ENCODE measurements around the gene TMOD1. TPM values are rescaled to one million over a fixed set of nuclear protein-coding genes. Genes with fewer than 3 reads are reported as not detected.

Gene TMOD1
- total RNA-seq, 3 donors from 2014 or later (not counting 1 experiment from before 2014, with no cell fraction given), result 1.9 to 3.2 (median 2.0) TPM

DNA sequence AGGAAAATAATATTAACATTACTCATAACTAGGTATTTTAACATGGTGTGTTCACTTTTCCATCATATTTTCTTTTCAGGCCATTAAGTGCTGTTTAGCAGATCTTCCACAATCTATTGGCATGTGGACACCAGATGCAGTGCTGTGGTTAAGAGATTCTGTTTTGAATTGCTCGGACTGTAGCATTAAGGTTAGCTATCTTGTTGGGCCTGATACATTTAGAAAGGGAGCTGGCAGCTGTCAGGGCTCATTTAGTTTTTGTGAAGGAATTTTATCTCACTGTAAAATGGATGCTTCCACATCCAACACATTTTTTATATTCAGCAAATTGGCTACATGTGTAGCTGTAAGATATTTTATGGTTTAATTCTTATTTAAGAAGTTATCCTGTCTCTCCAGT is 20.7 kb upstream of the TMOD1 start:
- whole genome bisulfite sequencing (ENCODE audit: insufficient coverage), result 100% methylated on average over 1 of the region's 1 CpG
- peaks cover 53% of the 10 kb centered on the region for H3K36me3 ChIP-seq (ENCODE audit: control insufficient read depth, insufficient read depth, low read length)
- intact Hi-C loops (cut with micrococcal nuclease), result no loop called here

DNA sequence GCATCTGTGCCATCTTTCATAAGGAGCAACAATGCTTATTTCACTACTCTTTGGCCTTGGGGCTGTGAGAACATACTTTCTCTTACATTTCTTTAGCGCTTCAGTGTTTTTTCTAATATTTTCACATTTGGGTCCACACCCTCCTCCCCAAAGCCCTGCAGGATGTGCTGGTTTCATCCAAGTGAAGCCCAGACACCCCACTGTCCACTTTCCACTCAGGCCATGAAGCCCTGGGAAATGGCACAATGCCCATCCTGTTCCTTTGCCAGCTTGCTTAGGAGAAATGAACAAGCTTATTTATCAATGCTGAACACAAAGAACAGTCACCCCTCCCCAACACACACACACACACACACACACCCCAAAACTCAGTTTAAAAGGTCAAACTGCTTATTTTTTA is 17.3 kb upstream of the TMOD1 start:
- Mint-ChIP-seq H3K4me1 (no peaks in the 10 kb centered on the region), H3K4me3 (no peak overlapping the region), H3K9me3 (no peaks in the 10 kb centered on the region), H3K27ac (no peak overlapping the region), H3K27me3 (ENCODE audit: low read depth in 2 of 2) (no peaks in the 10 kb centered on the region), H3K36me3 (peaks cover 56% of the 10 kb centered on the region)
- WGBS (ENCODE audit: insufficient coverage), result 100% methylated on average over 1 of the region's 1 CpG
- H3K4me1 ChIP-seq (ENCODE audit: control insufficient read depth, insufficient read depth, low read length), result no peaks in the 10 kb centered on the region
- H3K27me3 ChIP-seq (ENCODE audit: control insufficient read depth, insufficient read depth, low read length), result no peaks in the 10 kb centered on the region
- DNase-seq (no peak), ATAC-seq (no peak)
- no peak overlapping the region for H3K4me3 ChIP-seq (ENCODE audit: low read length)
- peaks cover 3% of the 10 kb centered on the region for H3K9me3 ChIP-seq (ENCODE audit: control insufficient read depth, insufficient read depth, low read length)
- TF ChIP-seq, protein P1, sequence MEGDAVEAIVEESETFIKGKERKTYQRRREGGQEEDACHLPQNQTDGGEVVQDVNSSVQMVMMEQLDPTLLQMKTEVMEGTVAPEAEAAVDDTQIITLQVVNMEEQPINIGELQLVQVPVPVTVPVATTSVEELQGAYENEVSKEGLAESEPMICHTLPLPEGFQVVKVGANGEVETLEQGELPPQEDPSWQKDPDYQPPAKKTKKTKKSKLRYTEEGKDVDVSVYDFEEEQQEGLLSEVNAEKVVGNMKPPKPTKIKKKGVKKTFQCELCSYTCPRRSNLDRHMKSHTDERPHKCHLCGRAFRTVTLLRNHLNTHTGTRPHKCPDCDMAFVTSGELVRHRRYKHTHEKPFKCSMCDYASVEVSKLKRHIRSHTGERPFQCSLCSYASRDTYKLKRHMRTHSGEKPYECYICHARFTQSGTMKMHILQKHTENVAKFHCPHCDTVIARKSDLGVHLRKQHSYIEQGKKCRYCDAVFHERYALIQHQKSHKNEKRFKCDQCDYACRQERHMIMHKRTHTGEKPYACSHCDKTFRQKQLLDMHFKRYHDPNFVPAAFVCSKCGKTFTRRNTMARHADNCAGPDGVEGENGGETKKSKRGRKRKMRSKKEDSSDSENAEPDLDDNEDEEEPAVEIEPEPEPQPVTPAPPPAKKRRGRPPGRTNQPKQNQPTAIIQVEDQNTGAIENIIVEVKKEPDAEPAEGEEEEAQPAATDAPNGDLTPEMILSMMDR (IDR thresholded peaks at IDR 0.05), result no peak
- intact Hi-C loops (cut with micrococcal nuclease), result no loop called here
- peaks cover 55% of the 10 kb centered on the region for H3K36me3 ChIP-seq (ENCODE audit: control insufficient read depth, insufficient read depth, low read length)
- H3K27ac ChIP-seq (ENCODE audit: low read length), result no peak overlapping the region

More for the DNA sequence above, 20.7 kb upstream of the TMOD1 start:
- no peaks in the 10 kb centered on the region for H3K27me3 Mint-ChIP-seq (ENCODE audit: low read depth in 2 of 2)
- no peaks in the 10 kb centered on the region for H3K27me3 ChIP-seq (ENCODE audit: control insufficient read depth, insufficient read depth, low read length)
- DNase-seq (no peak), ATAC-seq (no peak)
- no peak overlapping the region for H3K4me3 Mint-ChIP-seq
- TF ChIP-seq, protein P1 (IDR thresholded peaks at IDR 0.05), result no peak
- H3K4me1 Mint-ChIP-seq, result no peaks in the 10 kb centered on the region
- H3K27ac Mint-ChIP-seq, result no peak overlapping the region
- no peak overlapping the region for H3K27ac ChIP-seq (ENCODE audit: low read length)
- H3K9me3 ChIP-seq (ENCODE audit: control insufficient read depth, insufficient read depth, low read length), result no peaks in the 10 kb centered on the region
- H3K9me3 Mint-ChIP-seq, result no peaks in the 10 kb centered on the region
- no peaks in the 10 kb centered on the region for H3K4me1 ChIP-seq (ENCODE audit: control insufficient read depth, insufficient read depth, low read length)
- H3K4me3 ChIP-seq (ENCODE audit: low read length), result no peak overlapping the region
- peaks cover 24% of the 10 kb centered on the region for H3K36me3 Mint-ChIP-seq

DNA sequence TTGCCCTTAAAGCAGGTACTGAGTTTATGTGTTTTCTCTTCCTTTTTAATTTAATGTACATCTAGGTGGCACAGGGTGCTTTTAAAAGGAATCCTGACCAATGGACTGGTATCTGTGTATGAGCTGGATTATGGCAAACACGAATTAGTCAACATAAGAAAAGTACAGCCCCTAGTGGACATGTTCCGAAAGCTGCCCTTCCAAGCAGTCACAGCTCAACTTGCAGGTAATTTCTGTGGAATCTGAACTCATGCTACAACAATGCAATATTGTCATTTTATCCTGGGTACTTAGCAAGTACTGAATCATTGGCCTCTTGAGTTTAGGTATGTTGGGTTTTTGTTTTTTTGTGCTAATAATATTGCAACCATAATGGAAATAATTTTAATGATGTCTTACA is 14.4 kb upstream of the TMOD1 start:
- no peak overlapping the region for H3K27ac ChIP-seq (ENCODE audit: low read length)
- peaks cover 44% of the 10 kb centered on the region for H3K36me3 ChIP-seq (ENCODE audit: control insufficient read depth, insufficient read depth, low read length)
- intact Hi-C loops (cut with micrococcal nuclease), result no loop called here
- DNase-seq (no peak), ATAC-seq (no peak)
- no peak overlapping the region for H3K27ac Mint-ChIP-seq
- H3K4me3 ChIP-seq (ENCODE audit: low read length), result no peak overlapping the region
- peaks cover 53% of the 10 kb centered on the region for H3K36me3 Mint-ChIP-seq
- H3K4me1 Mint-ChIP-seq, result peaks cover 0 to 3% of the 10 kb centered on the region in 2 donors
- H3K9me3 ChIP-seq (ENCODE audit: control insufficient read depth, insufficient read depth, low read length), result peaks cover 3% of the 10 kb centered on the region
- TF ChIP-seq, protein P1 (IDR thresholded peaks at IDR 0.05), result no peak
- H3K27me3 Mint-ChIP-seq (ENCODE audit: low read depth in 2 of 2), result no peaks in the 10 kb centered on the region
- H3K4me1 ChIP-seq (ENCODE audit: control insufficient read depth, insufficient read depth, low read length), result no peaks in the 10 kb centered on the region
- peaks cover 0 to 2% of the 10 kb centered on the region in 2 donors for H3K9me3 Mint-ChIP-seq
- no peak overlapping the region for H3K4me3 Mint-ChIP-seq
- 89% methylated on average over 2 of the region's 2 CpGs for WGBS (ENCODE audit: insufficient coverage)
- no peaks in the 10 kb centered on the region for H3K27me3 ChIP-seq (ENCODE audit: control insufficient read depth, insufficient read depth, low read length)

DNA sequence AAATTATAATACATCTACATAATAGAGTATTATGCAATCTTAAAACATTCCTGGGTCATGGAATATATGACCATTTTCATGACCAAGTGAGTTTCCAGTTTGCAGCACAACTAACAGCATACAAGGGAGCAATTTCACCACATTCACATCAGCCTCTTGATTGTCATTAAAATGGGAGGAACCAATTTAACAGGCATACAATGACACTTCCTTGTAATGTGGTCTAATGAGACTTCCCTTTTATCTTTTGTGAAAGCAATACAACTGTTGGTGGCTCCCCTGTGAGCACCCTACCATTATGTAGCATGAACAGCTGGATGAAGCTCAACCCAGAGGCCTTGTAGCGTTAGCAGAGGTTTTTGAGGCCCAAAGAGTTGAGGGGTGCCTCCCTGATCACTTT is 13.6 kb upstream of the TMOD1 start:
- Histone ChIP-seq H3K4me3 (ENCODE audit: low read length) (no peak overlapping the region), H3K9me3 (ENCODE audit: control insufficient read depth, insufficient read depth, low read length) (peaks cover 3% of the 10 kb centered on the region), H3K27ac (ENCODE audit: low read length) (no peak overlapping the region), H3K36me3 (ENCODE audit: control insufficient read depth, insufficient read depth, low read length) (peaks cover 37% of the 10 kb centered on the region), H3K27me3 (ENCODE audit: control insufficient read depth, insufficient read depth, low read length) (no peaks in the 10 kb centered on the region), H3K4me1 (ENCODE audit: control insufficient read depth, insufficient read depth, low read length) (no peaks in the 10 kb centered on the region)
- Mint-ChIP-seq H3K27me3 (ENCODE audit: low read depth in 2 of 2) (no peaks in the 10 kb centered on the region), H3K27ac (no peak overlapping the region), H3K4me3 (no peak overlapping the region), H3K36me3 (peaks cover 49% of the 10 kb centered on the region), H3K9me3 (peaks cover 0 to 2% of the 10 kb centered on the region in 2 donors), H3K4me1 (peaks cover 0 to 4% of the 10 kb centered on the region in 2 donors)
- ATAC-seq, result no peak
- no peak for DNase-seq
- TF ChIP-seq, protein P1 (IDR thresholded peaks at IDR 0.05), result no peak
- intact Hi-C loops (cut with micrococcal nuclease), result no loop called here
- WGBS (ENCODE audit: insufficient coverage), result 94% methylated on average over 1 of the region's 1 CpG

All from natural killer cell (primary cell).